Testis (tissue), 2 donors: Measurements from ENCODE around the gene CHKA.

ENCODE experiments used
- CTCF ChIP-seq, 3 experiments: fragments of 450-650 bp in 2 of 3; fragments of 200-600 bp in 1 of 3; sonication (generic) in 1 of 3; IDR thresholded peaks; one replicate each; pipeline ENCODE4 v1.5.1; 2016 to 2019; ENCODE audit warnings: antibody characterized with exemption in 3 of 3, mild to moderate bottlenecking in 2 of 3, moderate library complexity in 1 of 3
- POLR2A ChIP-seq: fragments of 450-650 bp; IDR thresholded peaks from one replicate; pipeline ENCODE4 v1.6.1; 2017; ENCODE audit warnings: antibody characterized with exemption, mild to moderate bottlenecking, moderate library complexity

- no peak for TF ChIP-seq CTCF (IDR thresholded peaks at IDR 0.05)
- TF ChIP-seq POLR2A, result no peak
Measured at GRCh38 chr11:68168694-68169093, 47.5 kb upstream of the CHKA start.
